ENCODE data around the gene ARHGAP8.

- no peak for TF ChIP-seq CTCF (conservative IDR thresholded peaks at IDR 0.05 in 1 of 2, IDR thresholded peaks at IDR 0.05 in 1 of 2; ENCODE audit: extremely low read depth in 1 of 2, insufficient read depth in 1 of 2, low read depth in 1 of 2, low read length in 2 of 2)
- TF ChIP-seq EZH2 (IDR thresholded peaks at IDR 0.05; ENCODE audit: borderline replicate concordance, low read length) = no peak
Observed at GRCh38 chr22:44777364-44777755, 25.0 kb downstream of the ARHGAP8 start.

All from mammary epithelial cell (primary cell).